H9 (cell line): ENCODE data around the gene RAB14. TPM values are rescaled to one million over a fixed set of nuclear protein-coding genes. Genes with fewer than 3 reads are reported as not detected.

Experiments
- DNase-seq: peaks from one replicate; pipeline ENCODE4 v3.0.0-alpha.2; 2017
- H2AFZ ChIP-seq: one replicate; pipeline ENCODE4 v1.6.1; 2013; ENCODE audit warnings: mild to moderate bottlenecking, low read length, control low read depth, moderate library complexity
- H2AK5ac ChIP-seq: 2 replicates; pipeline ENCODE4 v1.6.1; 2013; ENCODE audit warnings: low read length, control low read depth, mixed read lengths; ENCODE audit not compliant: insufficient read length
- H2BK120ac ChIP-seq: one replicate; pipeline ENCODE4 v1.6.1; 2013; ENCODE audit warnings: low read depth, mild to moderate bottlenecking, low read length, control low read depth, inconsistent platforms; ENCODE audit not compliant: poor library complexity, severe bottlenecking
- H2BK12ac ChIP-seq: 2 replicates; pipeline ENCODE4 v1.6.1; 2013; ENCODE audit warnings: low read length, control low read depth, mixed read lengths, low read depth; ENCODE audit not compliant: insufficient read length
- H2BK15ac ChIP-seq: 2 replicates; pipeline ENCODE4 v1.6.1; 2013; ENCODE audit warnings: low read depth, low read length, control low read depth
- H2BK20ac ChIP-seq: one replicate; pipeline ENCODE4 v1.6.1; 2013; ENCODE audit warnings: low read depth, mild to moderate bottlenecking, low read length, control low read depth, inconsistent platforms; ENCODE audit not compliant: poor library complexity, severe bottlenecking
- H2BK5ac ChIP-seq: 2 replicates; pipeline ENCODE4 v1.6.1; 2013; ENCODE audit warnings: low read length, control low read depth, mixed read lengths; ENCODE audit not compliant: insufficient read length
- H3K14ac ChIP-seq: 2 replicates; pipeline ENCODE4 v1.6.1; 2013; ENCODE audit warnings: low read length, control low read depth; ENCODE audit not compliant: insufficient read depth
- H3K18ac ChIP-seq: 2 replicates; pipeline ENCODE4 v1.6.1; 2013; ENCODE audit warnings: low read depth, mild to moderate bottlenecking, mixed read lengths, low read length, control low read depth; ENCODE audit not compliant: insufficient read length
- H3K23ac ChIP-seq: 2 replicates; pipeline ENCODE4 v1.6.1; 2013; ENCODE audit warnings: low read length, control low read depth, mixed read lengths, low read depth; ENCODE audit not compliant: insufficient read length
- H3K23me2 ChIP-seq: 2 replicates; pipeline ENCODE4 v1.6.1; 2013; ENCODE audit warnings: low read depth, mild to moderate bottlenecking, mixed read lengths, low read length, control low read depth; ENCODE audit not compliant: insufficient read length, poor library complexity, severe bottlenecking
- H3K27ac ChIP-seq: 2 replicates; pipeline ENCODE4 v1.5.1; 2013; ENCODE audit warnings: low read length, control low read depth, mixed read lengths, low read depth; ENCODE audit not compliant: insufficient read length
- H3K27me3 ChIP-seq: 2 replicates; pipeline ENCODE4 v1.6.1; 2013; ENCODE audit warnings: low read length, control low read depth, inconsistent platforms; ENCODE audit not compliant: insufficient read depth
- H3K4ac ChIP-seq: 2 replicates; pipeline ENCODE4 v1.6.1; 2013; ENCODE audit warnings: low read depth, mild to moderate bottlenecking, control low read depth, inconsistent platforms, low read length, moderate library complexity
- H3K4me1 ChIP-seq: 2 replicates; pipeline ENCODE4 v1.6.1; 2013; ENCODE audit warnings: low read length, control low read depth, inconsistent platforms; ENCODE audit not compliant: insufficient read depth
- H3K4me2 ChIP-seq: 2 replicates; pipeline ENCODE4 v1.6.1; 2013; ENCODE audit warnings: low read length, control low read depth, mixed read lengths; ENCODE audit not compliant: insufficient read length, insufficient read depth
- H3K56ac ChIP-seq: 2 replicates; pipeline ENCODE4 v1.6.1; 2013; ENCODE audit warnings: low read depth, mild to moderate bottlenecking, mixed read lengths, low read length, control low read depth; ENCODE audit not compliant: insufficient read length
- H3K79me1 ChIP-seq: 2 replicates; pipeline ENCODE4 v1.6.1; 2013; ENCODE audit warnings: low read depth, mild to moderate bottlenecking, moderate library complexity, low read length, control low read depth, inconsistent platforms; ENCODE audit not compliant: insufficient read depth, poor library complexity, severe bottlenecking
- H3K79me2 ChIP-seq: 2 replicates; pipeline ENCODE4 v1.6.1; 2013; ENCODE audit warnings: low read length, control low read depth, inconsistent platforms; ENCODE audit not compliant: insufficient read depth
- H3K9ac ChIP-seq: 2 replicates; pipeline ENCODE4 v1.6.1; 2013; ENCODE audit warnings: low read length, control low read depth, mixed read lengths; ENCODE audit not compliant: insufficient read length; ENCODE audit errors: extremely low read depth
- H3K9me3 ChIP-seq: one replicate; pipeline ENCODE4 v1.6.1; 2013; ENCODE audit warnings: low read depth, low read length, inconsistent platforms; ENCODE audit not compliant: control insufficient read depth
- H3T11ph ChIP-seq: one replicate; pipeline ENCODE4 v1.6.1; 2013; ENCODE audit warnings: mild to moderate bottlenecking, low read length, control low read depth, inconsistent platforms
- H4K20me1 ChIP-seq: one replicate; pipeline ENCODE4 v1.6.1; 2013; ENCODE audit not compliant: control insufficient read depth, insufficient read length, insufficient read depth
- H4K5ac ChIP-seq: 2 replicates; pipeline ENCODE4 v1.6.1; 2013; ENCODE audit warnings: low read depth, mild to moderate bottlenecking, mixed read lengths, low read length, control low read depth; ENCODE audit not compliant: insufficient read length
- H4K8ac ChIP-seq: replicated peaks from 2 replicates; pipeline ENCODE4 v1.6.1; 2013; ENCODE audit warnings: low read length, control low read depth, mixed read lengths, low read depth; ENCODE audit not compliant: insufficient read length
- H4K91ac ChIP-seq: 2 replicates; pipeline ENCODE4 v1.6.1; 2013; ENCODE audit warnings: low read depth, mild to moderate bottlenecking, moderate library complexity, mixed read lengths, low read length, control low read depth; ENCODE audit not compliant: insufficient read length
- H3K27ac Mint-ChIP-seq, 3 experiments: 2 replicates in 2 of 3; 3 replicates in 1 of 3; pipeline ENCODE4 v1.8.0; 2020 to 2021; ENCODE audit warnings: mixed read lengths in 3 of 3, mild to moderate bottlenecking in 1 of 3, moderate library complexity in 1 of 3
- H3K27me3 Mint-ChIP-seq: 2 replicates; pipeline ENCODE4 v1.8.0; 2021; ENCODE audit warnings: low read depth, mild to moderate bottlenecking, moderate library complexity, mixed read lengths
- H3K36me3 Mint-ChIP-seq, 3 experiments: 2 replicates in 2 of 3; 3 replicates in 1 of 3; pipeline ENCODE4 v1.8.0; 2020 to 2021; ENCODE audit warnings: low read depth in 3 of 3, mixed read lengths in 3 of 3; ENCODE audit not compliant: insufficient read depth in 1 of 3
- H3K4me1 Mint-ChIP-seq, 2 experiments: 2 replicates each; pipeline ENCODE4 v1.8.0; 2020; ENCODE audit warnings: mixed read lengths in 2 of 2
- H3K4me3 Mint-ChIP-seq, 2 experiments: 2 replicates in 1 of 2; 3 replicates in 1 of 2; pipeline ENCODE4 v1.8.0; 2020 to 2021; ENCODE audit warnings: mild to moderate bottlenecking in 2 of 2, mixed read lengths in 2 of 2, moderate library complexity in 1 of 2
- H3K9me3 Mint-ChIP-seq, 2 experiments: 2 replicates in 1 of 2; 3 replicates in 1 of 2; pipeline ENCODE4 v1.8.0; 2020; ENCODE audit warnings: mild to moderate bottlenecking in 2 of 2, mixed read lengths in 2 of 2, moderate library complexity in 1 of 2
- CTCF ChIP-seq: fragments of 200-600 bp; sonication (generic); conservative IDR thresholded peaks from 3 replicates; pipeline ENCODE4 v1.8.0; 2021; ENCODE audit warnings: antibody characterized with exemption, mild to moderate bottlenecking
- total RNA-seq: library from RNA; stranded (reverse); gene quantifications from 2 replicates; pipeline ENCODE4 v1.2.1, GENCODE V29; 2021

The RAB14 gene
- total RNA-seq, 1 experiment from 2014 or later = 33.6 TPM

GRCh38 chr9:121138561-121138960 is 63.1 kb downstream of the RAB14 start:
- H3K27me3 ChIP-seq = no peaks in the 10 kb centered on the region
- no peak overlapping the region for H4K91ac ChIP-seq
- H4K5ac ChIP-seq = no peak overlapping the region
- H3K4me1 Mint-ChIP-seq = peaks cover 15 to 21% of the 10 kb centered on the region in 2 experiments
- H2BK20ac ChIP-seq = no peak overlapping the region
- no peaks in the 10 kb centered on the region for H3K4me1 ChIP-seq
- H2AFZ ChIP-seq = no peak overlapping the region
- no peak overlapping the region for H3K56ac ChIP-seq
- no peak overlapping the region for H3K9ac ChIP-seq
- H3T11ph ChIP-seq = no peak overlapping the region
- no peaks in the 10 kb centered on the region for H3K9me3 Mint-ChIP-seq
- H3K27me3 Mint-ChIP-seq = no peaks in the 10 kb centered on the region
- H2BK120ac ChIP-seq = no peak overlapping the region
- H3K79me2 ChIP-seq = no peaks in the 10 kb centered on the region
- no peak overlapping the region for H3K4ac ChIP-seq
- no peak overlapping the region for H2AK5ac ChIP-seq
- no peak overlapping the region for H3K27ac Mint-ChIP-seq
- TF ChIP-seq CTCF = no peak
- no peaks in the 10 kb centered on the region for H3K79me1 ChIP-seq
- H3K4me2 ChIP-seq = no peak overlapping the region
- H3K18ac ChIP-seq = no peak overlapping the region
- no peaks in the 10 kb centered on the region for H3K23me2 ChIP-seq
- H3K27ac ChIP-seq = no peak overlapping the region
- H3K4me3 Mint-ChIP-seq = no peak overlapping the region
- H2BK5ac ChIP-seq = no peak overlapping the region
- H4K20me1 ChIP-seq = no peaks in the 10 kb centered on the region
- no peaks in the 10 kb centered on the region for H3K9me3 ChIP-seq
- no peak overlapping the region for H3K14ac ChIP-seq
- no peak overlapping the region for H3K23ac ChIP-seq
- no peak for DNase-seq
- H2BK12ac ChIP-seq = no peak overlapping the region
- no peak overlapping the region for H2BK15ac ChIP-seq
- H4K8ac ChIP-seq = no peak overlapping the region
- peaks cover 6 to 21% (median 18%) of the 10 kb centered on the region in 3 experiments; a peak in 6 of 7 replicates for H3K36me3 Mint-ChIP-seq
